ENCODE data around the gene AFAP1L2. TPM values are rescaled to one million over a fixed set of nuclear protein-coding genes. Genes with fewer than 3 reads are reported as not detected.

AFAP1L2 gene
- total RNA-seq (1 to 10 TPM; 2.5 to 4.3 TPM), polyA plus RNA-seq (1 to 10 TPM in 1 of 2 donors, under 1 TPM in 1; 0.50 to 2.1 TPM)

- H3K4me3 Mint-ChIP-seq, result peak within 1 kb of the TSS in 4 of 8 donors; percentile 32 to 65 (median 51)
- H3K27ac Mint-ChIP-seq, result no peak within 1 kb of the TSS
- no peak within 1 kb of the TSS for H3K27ac ChIP-seq (ENCODE audit: low read depth, low read length)
- H3K4me1 ChIP-seq (ENCODE audit: insufficient read depth, low read length), result no peaks in the 10 kb centered on the region
- H3K27me3 Mint-ChIP-seq, result peaks cover 45 to 55% of the 10 kb centered on the region in 2 donors
- no peaks in the 10 kb centered on the region for H3K9me3 ChIP-seq (ENCODE audit: control insufficient read depth in 1 of 2, low read length in 2 of 2)
- no peaks in the 10 kb centered on the region for H3K27me3 ChIP-seq (ENCODE audit: insufficient read depth, low read length)
- DNase-seq, result no peak
- ChIA-PET POLR2A (ENCODE audit: partially characterized antibody) (no interaction called here), CTCF (ENCODE audit: partially characterized antibody) (no interaction called here)
- H3K9me3 Mint-ChIP-seq, result peaks cover 0 to 4% (median 0%) of the 10 kb centered on the region in 8 donors
- H3K36me3 Mint-ChIP-seq, result peaks cover 0 to 3% of the 10 kb centered on the region in 2 donors
- peaks cover 0 to 18% (median 11%) of the 10 kb centered on the region in 4 donors for H3K4me1 Mint-ChIP-seq
- no peaks in the 10 kb centered on the region for H3K36me3 ChIP-seq (ENCODE audit: insufficient read depth, low read length)
- no peak within 1 kb of the TSS for H3K4me3 ChIP-seq (ENCODE audit: low read length in 2 of 2)
- intact Hi-C loops (cut with micrococcal nuclease), result no loop called here
Observed at GRCh38 chr10:114404171-114405010, at the start of gene AFAP1L2. Gene AFAP1L2 (minus strand): TSS chr10:114404502. CDS start chr10:114404455, 47 bp downstream.

- H3K27ac ChIP-seq (ENCODE audit: low read depth, low read length), result no peak overlapping the region
- H3K27ac Mint-ChIP-seq, result peak overlapping the region in 2 of 7 donors; percentile 54 to 57
- H3K36me3 Mint-ChIP-seq, result peaks cover 45 to 62% of the 10 kb centered on the region in 2 donors
- no peaks in the 10 kb centered on the region for H3K9me3 Mint-ChIP-seq
- no peaks in the 10 kb centered on the region for H3K27me3 Mint-ChIP-seq
- peaks cover 4 to 15% (median 7%) of the 10 kb centered on the region in 4 donors for H3K4me1 Mint-ChIP-seq
- H3K4me3 Mint-ChIP-seq, result no peak overlapping the region
- no peak overlapping the region for H3K4me3 ChIP-seq (ENCODE audit: low read length in 2 of 2)
- no peak for DNase-seq
- ChIA-PET CTCF (ENCODE audit: partially characterized antibody) (interaction anchor here (2.7 kb wide), 1 partner anchor 18 kb away, joined by 11 read pairs; no protein-coding TSS in a partner anchor), POLR2A (ENCODE audit: partially characterized antibody) (no interaction called here)
- H3K36me3 ChIP-seq (ENCODE audit: insufficient read depth, low read length), result peaks cover 29% of the 10 kb centered on the region
- intact Hi-C loops (cut with micrococcal nuclease), result no loop called here
- no peaks in the 10 kb centered on the region for H3K27me3 ChIP-seq (ENCODE audit: insufficient read depth, low read length)
- H3K9me3 ChIP-seq (ENCODE audit: control insufficient read depth in 1 of 2, low read length in 2 of 2), result no peaks in the 10 kb centered on the region
- H3K4me1 ChIP-seq (ENCODE audit: insufficient read depth, low read length), result no peaks in the 10 kb centered on the region
Observed at GRCh38 chr10:114453576-114453975, 49.3 kb upstream of the AFAP1L2 start.

- no peak overlapping the region for H3K4me3 Mint-ChIP-seq
- Histone ChIP-seq H3K36me3 (ENCODE audit: insufficient read depth, low read length) (peaks cover 39% of the 10 kb centered on the region), H3K4me3 (ENCODE audit: low read length in 2 of 2) (no peak overlapping the region), H3K27ac (ENCODE audit: low read depth, low read length) (no peak overlapping the region), H3K27me3 (ENCODE audit: insufficient read depth, low read length) (no peaks in the 10 kb centered on the region), H3K4me1 (ENCODE audit: insufficient read depth, low read length) (no peaks in the 10 kb centered on the region), H3K9me3 (ENCODE audit: control insufficient read depth in 1 of 2, low read length in 2 of 2) (no peaks in the 10 kb centered on the region)
- no peak for DNase-seq
- peaks cover 0 to 10% (median 7%) of the 10 kb centered on the region in 4 donors for H3K4me1 Mint-ChIP-seq
- H3K27ac Mint-ChIP-seq, result no peak overlapping the region
- ChIA-PET POLR2A (ENCODE audit: partially characterized antibody) (no interaction called here), CTCF (ENCODE audit: partially characterized antibody) (no interaction called here)
- intact Hi-C loops (cut with micrococcal nuclease), result no loop called here
- H3K27me3 Mint-ChIP-seq, result no peaks in the 10 kb centered on the region
- H3K36me3 Mint-ChIP-seq, result peaks cover 50 to 80% of the 10 kb centered on the region in 2 donors
- H3K9me3 Mint-ChIP-seq, result no peaks in the 10 kb centered on the region
Observed at GRCh38 chr10:114448897-114449296, 44.6 kb upstream of the AFAP1L2 start.

GRCh38 chr10:114445332-114445731 lies 41.0 kb upstream of the AFAP1L2 start:
- Mint-ChIP-seq H3K9me3 (no peaks in the 10 kb centered on the region), H3K36me3 (peaks cover 58 to 80% of the 10 kb centered on the region in 2 donors), H3K4me3 (no peak overlapping the region), H3K27me3 (no peaks in the 10 kb centered on the region), H3K4me1 (peaks cover 0 to 5% (median 0%) of the 10 kb centered on the region in 4 donors), H3K27ac (peak overlapping the region in 2 of 7 donors; percentile 65 to 69)
- Histone ChIP-seq H3K27me3 (ENCODE audit: insufficient read depth, low read length) (no peaks in the 10 kb centered on the region), H3K4me1 (ENCODE audit: insufficient read depth, low read length) (no peaks in the 10 kb centered on the region), H3K36me3 (ENCODE audit: insufficient read depth, low read length) (peaks cover 39% of the 10 kb centered on the region), H3K9me3 (ENCODE audit: control insufficient read depth in 1 of 2, low read length in 2 of 2) (no peaks in the 10 kb centered on the region), H3K4me3 (ENCODE audit: low read length in 2 of 2) (no peak overlapping the region), H3K27ac (ENCODE audit: low read depth, low read length) (no peak overlapping the region)
- intact Hi-C loops (cut with micrococcal nuclease), result no loop called here
- ChIA-PET POLR2A (ENCODE audit: partially characterized antibody) (no interaction called here), CTCF (ENCODE audit: partially characterized antibody) (no interaction called here)
- no peak for DNase-seq

- Histone ChIP-seq H3K36me3 (ENCODE audit: insufficient read depth, low read length) (peaks cover 44% of the 10 kb centered on the region), H3K27me3 (ENCODE audit: insufficient read depth, low read length) (no peaks in the 10 kb centered on the region), H3K4me3 (ENCODE audit: low read length in 2 of 2) (no peak overlapping the region), H3K9me3 (ENCODE audit: control insufficient read depth in 1 of 2, low read length in 2 of 2) (no peaks in the 10 kb centered on the region), H3K4me1 (ENCODE audit: insufficient read depth, low read length) (no peaks in the 10 kb centered on the region), H3K27ac (ENCODE audit: low read depth, low read length) (no peak overlapping the region)
- DNase-seq, result no peak
- peaks cover 63 to 85% of the 10 kb centered on the region in 2 donors for H3K36me3 Mint-ChIP-seq
- no peaks in the 10 kb centered on the region for H3K9me3 Mint-ChIP-seq
- POLR2A ChIA-PET (ENCODE audit: partially characterized antibody), result no interaction called here
- H3K4me3 Mint-ChIP-seq, result no peak overlapping the region
- peak overlapping the region in 4 of 7 donors; percentile 42 to 78 (median 62) for H3K27ac Mint-ChIP-seq
- H3K4me1 Mint-ChIP-seq, result peaks cover 0 to 5% (median 0%) of the 10 kb centered on the region in 4 donors
- no peaks in the 10 kb centered on the region for H3K27me3 Mint-ChIP-seq
- intact Hi-C loops (cut with micrococcal nuclease), result no loop called here
- CTCF ChIA-PET (ENCODE audit: partially characterized antibody), result no interaction called here
Observed at GRCh38 chr10:114444819-114445218, 40.5 kb upstream of the AFAP1L2 start.

GRCh38 chr10:114442091-114442630 lies 37.9 kb upstream of the AFAP1L2 start:
- H3K27me3 ChIP-seq (ENCODE audit: insufficient read depth, low read length), result no peaks in the 10 kb centered on the region
- H3K36me3 ChIP-seq (ENCODE audit: insufficient read depth, low read length), result peaks cover 61% of the 10 kb centered on the region
- intact Hi-C loops (cut with micrococcal nuclease), result no loop called here
- CTCF ChIA-PET (ENCODE audit: partially characterized antibody), result no interaction called here
- no peaks in the 10 kb centered on the region for H3K4me1 ChIP-seq (ENCODE audit: insufficient read depth, low read length)
- H3K4me3 Mint-ChIP-seq, result no peak overlapping the region
- H3K27ac Mint-ChIP-seq, result peak overlapping the region in 1 of 7 donors; percentile 47
- POLR2A ChIA-PET (ENCODE audit: partially characterized antibody), result no interaction called here
- H3K9me3 ChIP-seq (ENCODE audit: control insufficient read depth in 1 of 2, low read length in 2 of 2), result no peaks in the 10 kb centered on the region
- peaks cover 0 to 5% (median 0%) of the 10 kb centered on the region in 4 donors for H3K4me1 Mint-ChIP-seq
- no peaks in the 10 kb centered on the region for H3K27me3 Mint-ChIP-seq
- no peak overlapping the region for H3K4me3 ChIP-seq (ENCODE audit: low read length in 2 of 2)
- no peak for DNase-seq
- H3K36me3 Mint-ChIP-seq, result peaks cover 76 to 92% of the 10 kb centered on the region in 2 donors
- H3K9me3 Mint-ChIP-seq, result no peaks in the 10 kb centered on the region
- no peak overlapping the region for H3K27ac ChIP-seq (ENCODE audit: low read depth, low read length)

- Mint-ChIP-seq H3K9me3 (no peaks in the 10 kb centered on the region), H3K36me3 (peaks cover 75 to 92% of the 10 kb centered on the region in 2 donors), H3K4me3 (no peak overlapping the region), H3K27ac (peak overlapping the region in 1 of 7 donors; percentile 7), H3K4me1 (peaks cover 0 to 5% (median 0%) of the 10 kb centered on the region in 4 donors), H3K27me3 (no peaks in the 10 kb centered on the region)
- intact Hi-C loops (cut with micrococcal nuclease), result no loop called here
- Histone ChIP-seq H3K36me3 (ENCODE audit: insufficient read depth, low read length) (peaks cover 68% of the 10 kb centered on the region), H3K4me3 (ENCODE audit: low read length in 2 of 2) (no peak overlapping the region), H3K27ac (ENCODE audit: low read depth, low read length) (no peak overlapping the region), H3K4me1 (ENCODE audit: insufficient read depth, low read length) (no peaks in the 10 kb centered on the region), H3K27me3 (ENCODE audit: insufficient read depth, low read length) (no peaks in the 10 kb centered on the region), H3K9me3 (ENCODE audit: control insufficient read depth in 1 of 2, low read length in 2 of 2) (no peaks in the 10 kb centered on the region)
- no peak for DNase-seq
- POLR2A ChIA-PET (ENCODE audit: partially characterized antibody), result no interaction called here
- CTCF ChIA-PET (ENCODE audit: partially characterized antibody), result no interaction called here
Observed at GRCh38 chr10:114441107-114441506, 36.8 kb upstream of the AFAP1L2 start.
